T-helper 1 cell (primary cell): ENCODE results near the gene RTEL1.
"Not testable (repeated sequence)": the region's sequence is repeated elsewhere in the genome, so short reads cannot be mapped to it uniquely, and the experiment has no call there.

Source experiments
- DNase-seq, 5 donors: peaks; one replicate each; pipeline ENCODE4 v3.0.0-alpha.2; 2012 to 2020
- total RNA-seq, 4 donors: gene quantifications; one replicate each; lab custom pipeline; 2026; lab: John Stamatoyannopoulos, UW

The RTEL1 gene, protein sequence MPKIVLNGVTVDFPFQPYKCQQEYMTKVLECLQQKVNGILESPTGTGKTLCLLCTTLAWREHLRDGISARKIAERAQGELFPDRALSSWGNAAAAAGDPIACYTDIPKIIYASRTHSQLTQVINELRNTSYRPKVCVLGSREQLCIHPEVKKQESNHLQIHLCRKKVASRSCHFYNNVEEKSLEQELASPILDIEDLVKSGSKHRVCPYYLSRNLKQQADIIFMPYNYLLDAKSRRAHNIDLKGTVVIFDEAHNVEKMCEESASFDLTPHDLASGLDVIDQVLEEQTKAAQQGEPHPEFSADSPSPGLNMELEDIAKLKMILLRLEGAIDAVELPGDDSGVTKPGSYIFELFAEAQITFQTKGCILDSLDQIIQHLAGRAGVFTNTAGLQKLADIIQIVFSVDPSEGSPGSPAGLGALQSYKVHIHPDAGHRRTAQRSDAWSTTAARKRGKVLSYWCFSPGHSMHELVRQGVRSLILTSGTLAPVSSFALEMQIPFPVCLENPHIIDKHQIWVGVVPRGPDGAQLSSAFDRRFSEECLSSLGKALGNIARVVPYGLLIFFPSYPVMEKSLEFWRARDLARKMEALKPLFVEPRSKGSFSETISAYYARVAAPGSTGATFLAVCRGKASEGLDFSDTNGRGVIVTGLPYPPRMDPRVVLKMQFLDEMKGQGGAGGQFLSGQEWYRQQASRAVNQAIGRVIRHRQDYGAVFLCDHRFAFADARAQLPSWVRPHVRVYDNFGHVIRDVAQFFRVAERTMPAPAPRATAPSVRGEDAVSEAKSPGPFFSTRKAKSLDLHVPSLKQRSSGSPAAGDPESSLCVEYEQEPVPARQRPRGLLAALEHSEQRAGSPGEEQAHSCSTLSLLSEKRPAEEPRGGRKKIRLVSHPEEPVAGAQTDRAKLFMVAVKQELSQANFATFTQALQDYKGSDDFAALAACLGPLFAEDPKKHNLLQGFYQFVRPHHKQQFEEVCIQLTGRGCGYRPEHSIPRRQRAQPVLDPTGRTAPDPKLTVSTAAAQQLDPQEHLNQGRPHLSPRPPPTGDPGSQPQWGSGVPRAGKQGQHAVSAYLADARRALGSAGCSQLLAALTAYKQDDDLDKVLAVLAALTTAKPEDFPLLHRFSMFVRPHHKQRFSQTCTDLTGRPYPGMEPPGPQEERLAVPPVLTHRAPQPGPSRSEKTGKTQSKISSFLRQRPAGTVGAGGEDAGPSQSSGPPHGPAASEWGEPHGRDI (N-terminal part only)
- 2.4 to 5.1 (median 3.5) reads per million in 4 donors for total RNA-seq

DNA sequence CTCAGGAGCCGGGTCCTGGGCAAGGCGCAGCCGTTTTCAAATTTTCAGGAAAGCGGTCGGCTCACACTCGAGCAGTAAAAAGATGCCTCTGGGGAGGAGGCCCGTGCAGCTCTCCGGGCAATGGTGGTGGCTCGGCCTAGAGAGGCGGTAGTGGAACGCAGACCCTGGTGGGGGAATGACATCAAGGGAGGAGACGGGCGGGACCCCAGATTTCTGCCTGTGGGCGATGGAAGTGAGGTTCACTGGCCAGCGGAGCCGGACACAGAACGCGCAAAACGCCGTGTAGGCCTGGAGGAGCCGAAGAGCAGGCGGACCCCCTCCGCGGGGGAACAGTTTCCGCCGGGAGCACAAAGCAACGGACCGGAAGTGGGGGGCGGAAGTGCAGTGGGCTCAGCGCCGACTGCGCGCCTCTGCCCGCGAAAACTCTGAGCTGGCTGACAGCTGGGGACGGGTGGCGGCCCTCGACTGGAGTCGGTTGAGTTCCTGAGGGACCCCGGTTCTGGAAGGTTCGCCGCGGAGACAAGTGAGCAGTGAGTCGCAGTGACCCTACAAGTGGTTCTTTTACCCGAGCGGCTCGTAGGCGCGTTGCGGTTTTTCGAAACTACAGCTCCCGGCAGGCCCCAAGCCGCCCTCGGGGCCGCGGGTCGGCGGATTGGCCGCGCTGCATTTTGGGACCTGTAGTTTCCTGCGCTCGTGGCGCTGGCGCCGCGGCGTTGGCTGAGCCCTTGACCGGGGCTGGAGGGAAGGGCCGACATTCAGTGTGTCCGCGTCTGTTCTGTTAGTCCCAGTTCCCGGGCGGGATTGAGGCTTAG is at the start of gene RTEL1:
RTEL1 (plus strand) TSS at position 376 of the 812 bp plus-strand sequence. CDS start 1,091 bp downstream, outside the sequence.
- peak; percentile 68 to 88 (median 80) for DNase-seq

DNA sequence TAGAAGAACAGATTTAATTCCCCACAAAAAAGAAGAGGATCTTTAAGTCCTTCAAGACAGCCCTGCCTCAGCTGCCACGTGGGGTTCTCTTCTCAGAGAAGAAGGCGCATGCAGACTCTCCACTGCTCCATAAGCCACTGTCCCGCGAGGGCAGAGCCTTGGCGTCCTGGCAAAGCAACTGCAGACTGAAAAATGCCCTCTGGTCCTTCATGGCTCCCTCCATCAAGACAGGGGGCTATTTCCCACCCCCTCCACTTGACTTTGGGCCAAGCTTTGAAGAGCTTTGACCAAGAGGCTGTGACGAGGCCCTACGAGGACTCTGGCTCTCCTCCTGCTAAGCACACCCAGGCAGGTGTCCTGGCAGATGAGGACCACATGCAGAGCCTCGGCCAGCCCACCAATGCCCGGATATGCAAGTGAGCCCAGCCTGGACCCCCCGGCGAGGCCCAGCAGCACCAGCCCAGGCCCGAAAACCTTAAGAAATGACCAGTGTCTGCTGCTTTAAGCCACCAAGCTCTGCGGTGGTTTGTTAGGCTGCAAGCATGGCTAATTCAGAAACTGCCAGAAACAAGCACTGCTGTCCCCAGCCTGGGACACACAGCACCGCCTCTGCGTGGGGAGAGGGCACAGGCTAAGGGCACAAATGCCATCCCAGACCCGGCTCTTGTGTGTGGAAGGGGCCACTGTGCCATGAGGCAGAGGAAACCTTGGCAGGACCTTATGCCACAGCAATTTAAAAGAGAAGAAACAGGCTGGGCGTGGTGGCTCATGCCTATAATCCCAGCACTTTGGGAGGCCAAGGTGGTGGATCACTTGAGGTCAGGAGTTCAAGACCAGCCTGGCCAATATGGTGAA is 47.3 kb upstream of the RTEL1 start:
- DNase-seq: no peak

DNA sequence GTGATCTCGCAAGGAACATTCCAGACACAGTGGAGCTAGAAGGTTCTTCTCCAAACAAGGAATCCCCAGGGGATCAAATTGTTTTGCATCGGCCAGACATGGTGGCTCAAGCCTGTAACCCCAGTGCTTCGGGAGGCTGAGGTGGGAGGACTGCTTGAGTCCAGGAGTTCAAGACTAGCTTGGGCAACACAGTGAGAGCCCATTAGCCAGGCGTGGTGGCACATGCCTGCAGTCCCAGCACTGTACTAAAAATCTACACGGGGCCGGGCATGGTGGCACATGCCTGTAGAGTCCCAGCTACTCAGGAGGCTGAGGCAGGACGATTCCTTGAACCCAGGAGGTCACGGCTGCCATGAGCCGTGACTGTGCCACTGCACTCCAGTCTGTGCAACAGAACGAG is 46.5 kb upstream of the RTEL1 start:
- DNase-seq: no peak

DNA sequence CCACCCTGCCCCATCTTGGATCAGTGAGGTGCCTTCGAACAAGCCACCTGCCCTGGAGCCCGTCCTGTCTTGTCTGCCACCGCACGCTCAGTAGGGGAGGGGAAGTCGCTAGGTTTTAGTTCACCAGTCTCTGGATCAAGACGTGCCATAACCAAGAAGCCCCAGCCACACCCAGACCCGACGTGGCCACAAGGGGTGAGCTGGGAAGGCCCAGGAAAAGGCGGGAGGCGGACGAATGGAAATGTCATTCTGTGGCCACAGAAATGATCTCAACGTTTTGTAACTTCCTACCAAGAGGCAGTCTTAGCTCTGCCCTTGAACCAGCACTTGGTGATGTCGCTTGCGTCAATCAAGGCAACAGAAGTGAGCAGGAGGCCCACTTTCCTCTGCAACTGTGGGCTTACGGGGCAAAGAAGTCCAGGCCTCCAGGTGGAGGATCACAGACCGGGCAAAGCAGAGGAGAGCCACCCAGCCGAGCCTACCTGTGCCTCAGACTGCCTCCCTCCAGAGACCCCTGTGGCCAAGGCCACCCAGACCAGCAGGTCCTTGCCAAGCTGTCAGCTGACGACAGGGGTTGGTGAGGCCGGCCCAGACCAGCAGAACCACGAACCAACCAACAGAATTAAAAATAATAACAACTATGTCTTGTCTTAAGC is 45.7 kb upstream of the RTEL1 start:
- DNase-seq: no peak

DNA sequence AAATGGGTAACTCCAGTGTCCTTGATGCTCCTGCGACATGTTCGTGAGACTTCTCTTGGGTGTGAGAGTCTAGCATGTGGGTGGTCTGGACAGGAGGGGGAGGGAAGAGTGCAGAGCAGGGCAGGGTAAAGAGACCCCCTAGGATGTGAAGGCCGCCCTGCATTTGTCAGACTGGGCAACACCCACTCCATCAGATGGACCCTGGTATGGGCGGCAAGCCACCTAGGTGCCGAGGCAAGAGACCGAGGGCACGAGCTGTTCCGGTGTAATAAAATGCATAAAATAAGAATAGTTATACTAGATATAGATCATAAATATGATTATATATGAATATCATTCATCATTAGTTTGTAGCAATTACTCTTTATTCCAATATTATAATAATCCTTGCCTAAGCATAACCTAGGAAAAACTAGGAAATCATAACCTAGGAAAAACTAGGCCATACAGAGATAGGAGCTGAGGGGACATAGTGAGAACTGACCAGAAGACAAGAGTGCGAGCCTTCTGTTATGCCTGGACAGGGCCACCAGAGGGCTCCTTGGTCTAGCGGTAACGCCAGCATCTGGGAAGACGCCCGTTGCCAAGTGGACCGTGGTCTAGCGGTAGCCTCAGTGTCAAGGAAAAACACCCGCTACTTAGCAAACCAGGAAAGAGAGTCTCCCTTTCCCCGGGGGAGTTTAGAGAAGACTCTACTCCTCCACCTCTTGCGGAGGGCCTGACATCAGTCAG is 44.1 kb upstream of the RTEL1 start:
- DNase-seq: not testable (repeated sequence)

DNA sequence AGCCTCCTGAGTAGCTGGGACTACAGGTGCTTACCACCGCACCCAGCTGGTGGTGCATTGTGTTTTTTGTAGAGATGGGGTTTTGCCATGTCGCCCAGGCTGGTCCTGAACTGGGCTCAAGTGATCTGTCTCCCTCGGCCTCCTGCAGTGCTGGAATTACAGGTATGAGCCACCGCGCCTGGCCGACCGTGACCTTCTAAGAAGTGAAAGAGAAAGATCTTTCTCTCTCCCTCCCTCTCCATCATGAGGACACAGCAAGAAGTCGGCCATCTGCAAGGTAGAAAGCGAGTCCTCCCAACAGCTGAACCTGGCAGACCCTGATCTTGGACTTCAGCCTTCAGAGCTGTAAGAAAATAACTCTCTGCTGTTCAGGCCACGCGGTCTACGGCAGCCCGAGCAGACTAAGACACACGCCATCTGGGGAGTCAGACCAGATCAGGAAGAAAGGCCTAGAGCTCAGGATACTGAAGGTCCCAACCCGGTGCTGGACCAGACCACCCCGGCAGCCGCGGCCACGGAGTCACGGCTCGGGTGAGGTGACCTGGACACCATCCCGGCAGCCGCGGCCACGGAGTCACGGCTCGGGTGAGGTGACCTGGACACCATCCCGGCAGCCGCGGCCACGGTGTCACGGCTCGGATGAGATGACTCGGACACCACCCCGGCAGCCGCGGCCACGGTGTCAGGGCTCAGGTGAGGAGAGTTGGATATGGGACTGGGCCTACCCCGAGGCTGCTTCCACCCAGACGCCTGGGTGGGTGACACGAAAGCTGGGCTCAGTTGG is 40.8 kb upstream of the RTEL1 start:
- DNase-seq: no peak

DNA sequence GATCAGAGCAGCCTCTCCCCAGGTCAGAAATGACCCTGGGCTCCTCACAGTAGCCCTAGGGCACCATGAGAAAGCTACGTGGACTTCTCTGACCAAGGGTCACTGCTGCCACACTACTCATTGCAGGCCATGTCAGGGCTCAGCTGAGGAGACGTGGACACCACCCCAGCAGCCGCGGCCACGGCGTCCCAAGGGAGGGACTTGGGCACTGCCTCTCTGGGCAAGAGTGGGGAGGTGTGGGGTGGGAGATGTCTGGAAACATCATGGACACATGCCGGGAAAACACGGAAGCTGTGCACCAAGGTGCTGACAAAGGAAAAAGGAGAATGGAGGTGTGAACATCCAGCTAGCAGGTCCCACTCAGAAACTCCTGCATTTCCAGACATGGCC is 40.2 kb upstream of the RTEL1 start:
- DNase-seq: no peak

DNA sequence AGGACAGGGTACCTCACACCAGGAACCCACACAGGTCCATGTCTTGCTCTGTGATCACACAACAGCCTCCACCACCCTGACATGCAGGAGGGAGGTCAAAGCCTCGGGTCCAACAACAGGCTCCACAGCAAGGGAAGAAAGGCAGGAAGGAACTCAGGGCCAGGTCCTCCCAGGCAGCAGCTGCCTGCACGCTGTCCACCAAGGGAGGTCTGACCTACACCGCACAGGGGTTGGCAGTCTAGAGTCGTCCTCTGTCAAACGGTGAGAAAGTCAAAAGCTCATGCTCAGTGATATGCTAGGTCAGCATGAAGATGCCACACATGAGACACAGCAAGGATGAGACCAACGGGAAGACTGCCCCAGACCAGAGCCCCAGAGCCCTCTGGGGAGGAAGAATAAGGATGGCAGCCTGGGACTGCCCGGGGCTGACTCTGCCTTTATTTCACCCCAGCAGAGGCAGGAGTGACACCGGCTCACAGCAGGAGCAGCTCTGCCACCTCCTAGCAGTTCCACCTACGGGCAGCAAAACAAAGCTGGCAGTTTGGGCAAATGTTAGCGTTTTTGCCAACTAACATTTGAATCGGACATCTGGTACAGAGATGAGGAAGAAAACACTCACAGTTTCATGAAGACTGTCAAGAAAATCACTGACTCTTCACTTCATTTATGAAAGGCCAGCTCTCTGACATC is 39.7 kb upstream of the RTEL1 start:
- DNase-seq: no peak

DNA sequence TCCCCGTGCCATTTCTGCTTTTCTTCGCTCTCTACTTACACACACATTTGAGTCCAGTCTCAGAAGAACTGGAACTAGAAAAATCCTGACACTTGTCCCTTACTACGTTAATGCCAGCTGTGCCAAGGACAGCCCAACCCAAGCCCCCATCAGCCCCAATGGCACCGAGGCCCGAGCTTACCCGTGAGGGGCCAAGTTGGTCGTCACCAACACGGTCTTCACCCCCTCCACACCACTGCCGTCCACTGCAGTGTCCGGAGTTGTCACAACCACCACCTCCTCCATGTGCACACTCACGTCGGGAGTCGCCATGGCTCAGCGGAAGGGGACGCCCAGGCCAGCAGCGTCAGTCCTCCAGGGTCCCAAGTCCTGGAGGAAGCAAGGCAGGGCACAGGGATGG is 39.0 kb upstream of the RTEL1 start:
- DNase-seq: no peak

DNA sequence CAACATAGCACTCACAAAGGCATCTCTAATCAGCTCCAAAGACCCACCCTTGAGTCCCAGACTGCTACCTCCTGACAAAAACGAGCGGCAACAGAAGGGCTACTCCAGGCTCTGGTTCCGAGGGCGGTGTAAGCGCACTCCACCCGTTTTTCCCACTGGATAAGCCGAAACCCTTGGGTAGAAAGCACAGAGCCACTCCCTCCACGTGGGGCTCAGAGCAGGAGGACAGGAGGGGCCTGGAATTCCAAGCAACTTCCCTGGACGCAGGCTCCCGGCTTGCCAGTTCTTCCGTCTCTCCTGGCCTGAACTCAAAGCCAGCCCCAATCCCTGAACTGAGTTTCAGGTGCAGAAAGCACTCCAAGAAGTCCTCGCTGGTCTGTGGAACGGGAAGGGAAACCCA is 38.6 kb upstream of the RTEL1 start:
- DNase-seq: no peak

DNA sequence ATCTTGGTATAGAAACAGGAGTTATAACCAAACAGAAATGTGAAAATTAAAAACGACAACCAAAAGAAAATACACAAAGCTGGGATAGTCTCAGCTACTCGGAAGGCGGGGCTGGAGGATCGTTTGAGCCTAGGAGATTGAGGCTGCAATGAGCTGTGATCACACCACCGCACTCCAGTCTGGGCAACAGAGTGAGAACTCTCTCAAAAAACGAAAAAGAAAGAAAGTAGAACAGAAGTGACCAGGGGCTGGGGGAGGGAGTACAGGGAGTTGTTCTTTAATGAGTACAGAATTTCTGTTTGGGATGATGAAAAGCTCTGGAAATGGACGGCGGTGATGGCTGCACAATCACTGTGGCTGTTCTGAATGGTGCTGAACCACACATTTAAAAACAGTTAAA is 37.1 kb upstream of the RTEL1 start:
- no peak for DNase-seq

DNA sequence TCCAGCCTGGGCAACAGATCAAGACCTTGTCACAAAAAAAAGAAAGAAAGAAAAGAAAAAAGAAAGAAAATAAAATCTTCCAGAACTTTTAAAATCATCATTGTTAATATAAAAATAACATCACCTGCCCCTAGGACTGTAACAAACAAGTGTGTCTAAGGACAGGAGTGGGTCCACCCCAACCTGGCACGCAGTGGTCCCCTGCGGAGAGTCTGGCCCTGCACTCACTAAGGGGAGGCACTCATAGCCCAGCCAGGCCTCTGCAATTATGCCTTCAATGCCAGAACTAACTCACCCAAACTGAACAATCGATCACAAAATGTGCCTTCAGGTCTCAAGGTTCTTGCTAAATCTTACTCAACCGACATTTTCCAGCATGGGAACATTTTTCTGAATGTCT is 36.0 kb upstream of the RTEL1 start:
- no peak for DNase-seq

DNA sequence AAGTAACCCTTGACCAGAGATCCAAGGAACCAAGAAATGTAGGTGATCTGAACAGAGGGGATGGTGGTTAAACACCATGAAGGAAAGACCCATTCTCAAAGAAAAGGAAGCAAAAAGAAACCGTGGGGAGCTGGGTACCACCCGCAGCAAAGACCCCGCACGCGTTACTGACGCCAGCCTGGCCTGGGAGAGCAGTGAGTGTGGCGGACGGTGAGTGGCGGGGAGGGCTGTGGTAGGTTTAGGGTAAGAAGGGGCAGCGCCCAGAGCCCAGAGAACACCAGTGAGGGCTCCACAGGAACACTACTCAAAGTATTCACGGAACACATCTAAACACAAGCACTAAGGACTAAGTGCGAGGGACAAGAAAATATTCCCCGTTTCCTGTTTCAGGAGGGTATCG is 35.4 kb upstream of the RTEL1 start:
- DNase-seq: no peak

DNA sequence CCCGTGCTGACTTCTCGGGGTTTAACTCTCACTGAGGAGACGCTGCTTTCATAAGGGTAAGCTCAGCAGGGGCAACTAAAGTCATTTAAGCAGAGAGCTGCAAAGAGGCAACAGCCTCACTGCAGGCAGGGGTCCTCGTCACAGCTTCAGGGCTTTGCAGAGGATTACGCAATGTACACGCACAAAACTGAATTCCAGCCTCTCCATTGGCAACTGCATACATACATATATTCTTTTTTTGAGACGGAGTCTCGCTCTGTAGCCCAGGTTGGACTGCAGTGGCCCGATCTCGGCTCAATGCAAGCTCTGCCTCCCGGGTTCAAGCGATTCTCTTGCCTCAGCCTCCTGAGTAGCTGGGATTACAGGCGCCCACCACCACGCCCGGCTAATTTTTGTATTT is 33.6 kb upstream of the RTEL1 start:
- DNase-seq: no peak

DNA sequence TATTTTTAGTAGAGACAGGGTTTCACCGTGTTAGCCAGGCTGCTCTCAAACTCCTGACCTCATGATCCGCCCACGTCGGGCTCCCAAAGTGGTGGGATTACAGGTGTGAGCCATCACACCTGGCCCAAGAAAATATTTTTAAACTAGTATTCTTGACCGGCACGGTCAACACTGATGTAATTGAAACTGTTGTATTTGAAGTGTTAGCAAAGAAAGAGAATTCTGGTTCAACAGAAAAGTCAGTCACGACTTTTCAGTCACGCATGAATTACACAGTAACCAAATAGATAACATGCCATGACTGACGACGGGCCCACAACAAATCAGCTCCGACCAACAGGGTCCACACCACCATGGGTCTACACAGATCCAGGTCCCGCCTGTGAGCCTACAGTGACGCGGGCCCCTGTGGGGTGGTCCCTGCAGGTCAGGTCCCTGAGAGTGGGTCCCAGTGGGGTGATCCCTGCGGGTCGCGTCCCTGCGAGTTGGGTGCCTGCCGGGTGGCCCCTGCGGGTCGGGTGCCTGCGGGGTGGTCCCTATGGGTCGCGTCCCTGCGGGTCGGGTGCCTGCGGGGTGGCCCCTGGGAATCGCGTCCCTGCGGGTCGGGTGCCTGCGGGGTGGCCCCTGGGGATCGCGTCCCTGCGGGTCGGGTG is 32.2 kb upstream of the RTEL1 start:
- no peak for DNase-seq

DNA sequence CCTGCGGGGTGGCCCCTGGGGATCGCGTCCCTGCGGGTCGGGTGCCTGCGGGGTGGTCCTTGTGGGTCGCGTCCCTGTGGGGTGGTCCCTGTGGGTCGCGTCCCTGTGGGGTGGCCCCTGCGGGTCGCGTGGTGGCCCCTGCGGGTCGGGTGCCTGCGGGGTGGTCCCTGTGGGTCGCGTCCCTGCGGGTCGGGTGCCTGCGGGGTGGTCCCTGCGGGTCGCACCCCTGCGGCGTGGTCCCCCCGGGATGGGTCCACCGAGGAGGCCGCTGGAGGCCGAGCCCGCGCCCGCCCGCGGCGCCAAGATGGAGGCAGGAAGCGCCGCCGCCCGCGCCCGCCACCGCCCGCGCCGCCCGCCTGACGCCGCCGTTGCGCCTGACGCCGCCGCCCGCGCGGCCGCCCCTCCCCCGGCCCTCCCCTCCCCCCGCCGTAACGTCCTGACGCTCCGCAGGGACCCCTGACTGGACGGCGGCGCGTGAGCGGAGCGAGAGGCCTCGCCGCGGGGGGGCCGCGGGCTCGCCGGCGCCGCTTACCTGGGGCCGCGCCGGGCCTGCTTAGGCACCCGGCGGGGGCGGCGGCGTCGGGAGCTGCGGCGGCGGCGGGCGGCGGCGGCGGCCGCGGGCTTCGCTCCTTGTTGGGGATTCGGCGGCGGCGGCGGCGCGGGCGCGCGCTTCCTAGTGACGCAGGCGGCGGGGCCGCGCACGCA is 31.5 kb upstream of the RTEL1 start, which contains the start of gene GMEB2:
GMEB2 (minus strand) TSS at position 678 of the 705 bp plus-strand sequence. CDS start 7,704 bp downstream, outside the sequence.
- peak in 4 of 5 donors; percentile 44 to 94 (median 84) for DNase-seq
